Left colon (tissue), 2 donors: Measurements from ENCODE around the gene UGT1A8. TPM values are rescaled to one million over a fixed set of nuclear protein-coding genes. Genes with fewer than 3 reads are reported as not detected.

Experiments used
- ATAC-seq: fragments of 200-7000 bp; cut with Tn5 transposase; one replicate; pipeline ENCODE4 v1.9.1; 2020; ENCODE audit warnings: mild to moderate bottlenecking, moderate library complexity
- DNase-seq, 2 donors: peaks; one replicate each; pipeline ENCODE4 v3.0.0-alpha.2; 2020
- intact Hi-C, 2 donors: fragments of 100-400 bp; cut with DNase I in 1 of 2; cut with micrococcal nuclease in 1 of 2; formaldehyde crosslinking; loops; one replicate each; pipeline versions ENCODE4 v1.11.2 to v1.14.0; 2022; cut with DNase I, micrococcal nuclease
- total RNA-seq, 2 donors: library from RNA; stranded (reverse); fragmentation: NEBNext Ultra II Directional; extraction: Animal tissue kit (Norgen Biotek cat#: 25700); gene quantifications; one replicate each; pipeline ENCODE4 v1.2.1, GENCODE V29; 2021
- donor health status: DM: no; HTN: no; CAD: no.
- donor health status: DM: yes; HTN: yes; CAD: no.

UGT1A8 gene
- total RNA-seq, 2 donors from 2014 or later = 19.3 to 25.1 TPM

DNA sequence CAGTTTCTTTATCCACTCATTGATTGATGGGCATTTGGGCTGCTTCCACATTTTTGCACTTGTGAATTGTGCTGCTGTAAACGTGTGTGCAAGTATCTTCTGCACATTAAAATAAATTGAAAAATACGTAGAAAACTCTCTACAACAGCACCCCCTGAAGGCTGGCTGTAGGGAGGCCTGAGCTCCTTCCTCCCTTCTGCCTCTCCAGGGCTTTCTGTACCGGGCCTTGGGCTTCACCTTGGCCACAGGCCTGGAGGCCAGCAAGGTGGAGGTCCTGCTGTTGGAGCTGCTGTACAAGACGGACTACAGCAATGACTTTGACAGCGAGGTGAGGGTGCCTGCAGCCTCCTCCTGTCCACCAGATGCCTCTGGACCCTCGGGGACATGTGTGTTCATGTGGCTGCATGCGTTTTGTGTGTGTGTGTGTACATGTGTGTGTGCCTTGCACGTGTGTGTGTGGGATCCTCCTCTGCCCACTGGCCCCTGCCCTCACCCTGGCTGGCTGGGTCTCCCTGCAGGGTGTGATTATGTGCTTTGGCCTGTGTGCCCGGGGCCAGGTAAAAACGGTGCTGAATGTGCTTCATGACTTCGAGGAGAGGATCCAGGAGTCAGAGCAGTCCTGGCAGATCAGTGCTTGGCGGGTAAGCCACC, 189.9 kb downstream of the UGT1A8 start:
- intact Hi-C loops = no loop called here
- ATAC-seq (no peak), DNase-seq (no peak)

DNA sequence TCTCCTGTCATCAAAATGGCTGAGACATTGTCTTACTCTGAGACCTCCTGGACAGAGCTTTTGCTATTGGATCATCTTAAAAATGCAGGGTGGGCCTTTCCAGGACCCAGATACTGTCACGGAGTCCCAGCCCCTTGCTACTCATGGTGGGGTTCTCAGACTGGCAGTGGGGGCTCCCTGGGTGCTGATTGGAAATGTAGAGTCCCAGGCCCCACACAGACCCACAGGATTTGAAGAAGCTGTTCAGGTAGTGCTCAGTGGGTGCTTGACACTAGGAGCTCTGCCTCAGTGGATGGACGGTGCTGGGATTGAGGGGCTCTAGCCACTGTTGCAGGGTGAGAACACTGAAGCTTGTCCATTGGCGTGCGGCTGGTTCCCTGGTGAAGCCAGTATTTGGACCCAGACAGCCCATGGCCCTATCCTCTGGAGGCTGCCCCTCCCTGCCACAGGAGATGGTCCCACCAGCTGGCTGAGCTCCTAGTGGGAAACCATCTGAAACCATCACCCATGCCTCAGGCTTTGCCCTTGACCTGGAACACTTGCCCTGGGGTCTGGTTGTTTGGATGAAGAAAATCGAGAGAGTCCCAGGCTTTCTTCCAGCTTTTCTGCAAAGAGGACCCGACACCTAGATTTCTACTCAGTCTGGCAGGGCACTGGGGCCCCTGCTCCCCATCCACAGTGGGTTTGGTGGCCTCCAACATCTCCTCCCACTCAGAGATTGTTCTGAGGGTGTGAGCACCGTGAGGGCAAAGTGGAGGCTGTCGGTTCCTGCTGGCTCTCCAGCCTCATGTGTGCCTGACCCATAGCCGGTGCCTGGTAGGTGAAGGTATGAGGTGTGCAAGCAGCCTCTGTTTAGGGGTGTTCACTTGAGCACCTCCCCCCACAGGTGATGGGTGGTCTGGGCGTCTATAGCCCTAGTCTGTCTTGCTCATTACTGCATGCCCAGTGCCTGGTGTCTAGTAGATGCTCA, 190.8 kb downstream of the UGT1A8 start:
- ATAC-seq = no peak
- intact Hi-C loops = no loop called here
- no peak for DNase-seq

DNA sequence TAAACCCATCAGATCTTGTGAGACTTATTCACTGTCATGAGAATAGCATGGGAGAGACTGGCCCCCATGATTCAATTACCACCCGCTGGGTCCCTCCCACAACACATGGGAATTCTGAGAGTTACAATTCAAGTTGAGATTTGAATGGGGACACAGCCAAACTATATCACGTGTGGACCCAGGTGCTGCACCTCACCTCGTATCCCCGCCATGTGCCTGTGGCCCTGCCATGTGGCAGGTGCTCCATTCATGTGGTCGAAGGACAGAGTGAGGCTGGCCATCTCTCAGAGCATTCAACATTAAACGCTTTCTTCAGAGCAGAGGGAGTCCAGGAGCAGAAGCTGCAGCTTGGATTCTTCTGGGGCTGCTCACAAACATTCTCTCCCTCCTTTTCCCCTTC, 193.0 kb downstream of the UGT1A8 start:
- no peak for ATAC-seq
- DNase-seq = no peak

DNA sequence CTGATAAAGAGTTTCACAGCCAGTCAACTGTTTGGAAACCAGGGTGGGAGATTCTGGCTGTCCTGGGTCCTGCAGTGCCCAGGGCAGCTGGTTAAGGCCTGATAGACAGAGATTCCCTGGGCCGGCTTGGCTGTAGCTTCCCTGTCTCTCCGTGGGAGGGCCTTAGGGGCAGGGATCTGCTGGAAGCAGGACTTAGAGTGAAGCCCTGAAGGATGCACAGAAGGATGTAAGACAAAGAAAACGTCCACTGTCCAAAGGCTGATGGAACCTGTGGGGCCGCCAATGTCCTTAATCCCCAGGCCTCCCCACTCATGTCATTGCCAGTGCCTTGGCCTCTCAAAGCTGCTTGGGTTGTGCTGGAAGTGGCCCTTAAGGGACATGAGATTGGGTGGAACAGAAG, 193.7 kb downstream of the UGT1A8 start:
- ATAC-seq = no peak
- intact Hi-C loops = no loop called here
- no peak for DNase-seq

More for the DNA sequence above, 193.0 kb downstream of the UGT1A8 start:
- intact Hi-C loops = no loop called here

DNA sequence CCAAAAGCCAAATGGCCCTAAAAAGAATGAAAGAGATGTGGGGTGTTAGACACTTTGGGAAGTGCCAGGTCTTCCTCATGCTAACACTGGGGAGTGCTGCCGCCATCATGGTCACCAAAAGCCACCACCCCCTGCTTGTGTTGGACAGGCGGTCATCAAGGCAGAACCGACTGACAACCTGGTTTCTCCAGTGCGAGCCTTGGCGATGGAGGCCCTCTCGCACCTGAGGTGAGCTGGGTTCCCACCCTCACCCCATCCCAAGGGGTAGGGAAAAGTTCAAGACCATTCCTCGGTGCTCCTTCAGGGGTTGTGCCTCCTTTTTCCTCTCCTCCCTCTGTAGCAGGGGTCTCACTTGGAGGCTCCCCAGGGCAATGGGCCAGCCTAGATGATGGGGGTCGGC, 194.3 kb downstream of the UGT1A8 start:
- ATAC-seq = no peak
- intact Hi-C loops = no loop called here
- no peak for DNase-seq

DNA sequence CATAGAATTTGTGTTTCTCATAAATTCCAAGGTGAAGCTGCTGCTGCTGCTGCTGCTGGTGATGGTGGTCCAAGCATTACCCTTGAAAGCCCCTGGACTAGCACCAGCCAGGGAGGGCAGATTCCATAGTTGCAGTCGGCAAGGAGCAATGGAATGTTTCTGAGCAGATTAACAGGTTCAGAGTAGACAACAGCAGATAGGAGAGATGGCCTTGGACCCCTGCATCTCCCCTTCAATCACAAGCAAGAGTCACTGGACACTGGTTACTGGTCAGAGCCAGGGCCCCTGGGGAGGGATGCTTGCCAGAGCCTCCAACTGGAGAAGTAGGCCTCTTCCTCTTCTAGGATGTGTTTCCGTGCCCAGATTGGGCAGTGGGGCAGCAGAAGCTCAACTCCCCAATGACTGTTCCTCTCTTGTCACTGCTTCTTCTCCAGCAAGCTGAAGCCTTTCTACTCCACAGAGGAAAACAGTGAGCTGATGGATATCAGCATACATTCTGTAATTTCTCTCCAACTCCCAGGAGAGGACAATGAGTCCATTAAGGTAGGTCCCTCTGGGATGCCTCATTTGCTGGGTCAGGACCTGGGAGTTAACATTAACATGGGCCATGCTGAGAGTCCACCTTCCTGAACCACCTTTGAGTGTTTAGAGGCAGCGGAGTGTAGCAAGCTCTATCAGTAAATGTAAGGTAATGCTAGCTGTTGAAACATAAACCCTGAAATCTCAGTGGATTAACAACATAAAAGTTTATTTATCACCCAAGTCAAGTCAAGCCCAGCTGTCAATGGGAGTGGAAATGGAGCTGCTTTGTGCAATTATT, 196.0 kb downstream of the UGT1A8 start:
- DNase-seq = no peak

DNA sequence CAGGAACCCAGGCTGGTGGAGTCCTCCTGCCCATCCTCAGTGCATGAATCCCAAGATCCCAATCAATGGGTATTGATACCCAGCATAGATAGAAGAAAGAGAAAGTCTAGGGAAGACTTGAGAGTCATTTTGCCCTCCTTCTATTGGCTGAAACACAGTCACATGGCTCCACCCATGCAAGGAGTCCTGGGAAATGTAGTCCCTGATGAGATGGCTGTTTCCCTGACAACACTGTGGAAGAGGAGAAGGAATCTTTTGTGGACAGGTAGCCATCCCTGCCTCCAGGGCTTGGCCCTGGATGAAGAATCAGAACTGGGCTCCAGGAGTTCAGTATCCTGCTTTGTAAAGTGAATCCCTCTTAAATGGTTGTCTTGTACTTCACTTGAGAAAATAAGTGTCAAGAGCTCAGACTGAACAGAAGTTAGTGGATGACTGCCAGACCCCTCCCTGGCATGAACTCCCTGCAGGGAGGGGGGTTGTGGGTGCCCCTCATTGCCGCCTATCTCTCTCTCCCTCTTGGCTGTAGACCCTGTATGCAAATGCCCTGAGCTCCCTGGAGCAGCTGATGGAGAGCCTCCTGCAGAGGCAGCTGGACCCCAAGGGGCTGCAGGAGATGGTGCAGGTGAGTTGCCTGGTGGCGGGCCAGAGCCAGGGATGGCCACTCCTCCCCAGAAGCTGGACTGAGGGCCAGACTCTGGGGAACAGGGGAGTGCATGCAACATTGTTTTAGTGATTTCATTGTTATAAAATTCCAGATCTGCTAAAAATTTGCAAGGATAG, 196.8 kb downstream of the UGT1A8 start:
- DNase-seq = no peak
- no peak for ATAC-seq
- intact Hi-C loops = no loop called here

More for the DNA sequence above, 196.0 kb downstream of the UGT1A8 start:
- intact Hi-C loops = no loop called here
- ATAC-seq = no peak

DNA sequence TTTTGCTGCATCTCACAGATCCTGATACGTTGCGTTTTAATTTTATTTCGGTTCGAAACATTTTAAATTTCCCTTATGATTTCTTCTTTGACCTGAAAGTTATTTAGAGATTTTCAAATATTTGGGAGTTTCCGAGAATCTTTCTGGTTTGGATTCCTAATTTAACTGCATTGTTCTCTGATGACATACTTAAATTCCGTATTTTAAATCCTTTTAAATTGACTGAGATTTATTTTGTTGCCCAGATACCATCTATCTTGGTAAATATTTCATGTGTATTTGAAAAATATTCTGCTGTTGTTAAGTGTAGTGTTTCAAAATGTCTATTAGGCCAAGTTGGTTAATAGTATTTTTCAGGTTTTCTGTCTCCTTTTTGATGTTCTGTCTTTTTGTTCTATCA, 198.4 kb downstream of the UGT1A8 start:
- ATAC-seq = no peak
- DNase-seq = no peak
- intact Hi-C loops = no loop called here

DNA sequence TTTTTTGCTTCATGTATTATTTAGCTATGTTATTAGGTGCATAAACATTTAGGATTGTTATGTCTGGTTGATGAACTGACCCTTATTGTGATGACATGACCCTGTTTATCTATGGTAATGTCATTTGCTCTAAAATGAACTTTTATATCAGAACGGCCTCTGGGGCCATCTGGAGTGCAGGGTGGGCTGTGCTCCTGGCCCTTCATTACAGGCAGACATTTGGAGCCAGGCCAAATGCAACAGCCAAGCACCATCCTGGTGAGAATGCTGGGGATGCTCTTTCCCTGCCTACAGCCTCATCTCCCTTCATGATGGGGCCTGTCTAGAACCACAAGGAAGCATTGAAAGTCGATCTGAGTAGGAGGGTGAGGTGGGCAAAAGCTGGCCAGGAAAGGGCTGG, 198.9 kb downstream of the UGT1A8 start:
- intact Hi-C loops = no loop called here
- ATAC-seq (no peak), DNase-seq (no peak)

DNA sequence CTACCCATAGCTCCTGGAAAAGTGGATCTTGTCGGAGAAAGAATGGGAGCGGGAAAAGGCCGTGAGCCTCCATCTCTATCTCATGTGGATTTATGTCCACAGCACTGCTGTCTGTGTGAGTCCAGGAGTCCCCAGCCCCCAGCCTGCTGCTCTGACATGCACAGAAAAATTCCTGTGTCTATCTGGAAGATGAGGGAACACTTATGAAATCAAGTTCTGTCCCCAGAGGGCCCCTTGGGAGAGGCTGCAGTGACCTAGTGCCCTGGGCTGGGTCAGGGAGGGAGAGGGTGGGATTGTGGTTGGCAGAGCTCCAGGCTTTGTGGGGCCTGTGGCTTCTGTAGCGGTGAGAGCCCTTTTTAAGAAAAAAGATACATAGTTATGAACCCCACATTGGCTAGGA, 199.3 kb downstream of the UGT1A8 start:
- intact Hi-C loops = no loop called here
- no peak for DNase-seq
- ATAC-seq = no peak

DNA sequence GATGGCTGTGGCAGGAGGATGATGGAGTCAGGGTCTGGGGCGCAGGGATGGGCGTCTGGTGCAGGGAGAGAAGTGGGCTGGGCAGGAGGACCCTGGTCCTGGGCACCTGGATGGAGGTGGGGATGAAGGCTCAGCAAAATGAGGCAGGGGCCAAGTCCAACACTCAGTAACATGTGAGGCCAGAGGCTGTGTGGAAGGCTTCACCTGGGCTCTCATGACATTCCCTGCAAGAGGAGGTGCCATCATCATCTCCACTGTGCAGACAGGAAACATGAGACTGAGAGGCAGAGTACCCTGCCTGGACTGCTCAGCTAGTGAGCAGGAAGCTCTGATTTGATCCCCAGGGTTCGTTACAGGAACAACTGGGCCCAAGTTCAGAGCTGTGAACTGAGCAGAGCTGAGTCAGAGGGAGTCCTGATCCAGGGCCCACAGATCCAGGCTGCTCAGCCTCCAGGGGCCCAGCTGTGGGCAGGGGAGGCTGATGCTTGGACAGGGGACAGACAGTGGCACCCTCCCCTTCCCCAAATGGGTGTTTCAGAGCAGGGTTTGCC, 200.0 kb downstream of the UGT1A8 start:
- DNase-seq = no peak
- intact Hi-C loops = no loop called here
- no peak for ATAC-seq

DNA sequence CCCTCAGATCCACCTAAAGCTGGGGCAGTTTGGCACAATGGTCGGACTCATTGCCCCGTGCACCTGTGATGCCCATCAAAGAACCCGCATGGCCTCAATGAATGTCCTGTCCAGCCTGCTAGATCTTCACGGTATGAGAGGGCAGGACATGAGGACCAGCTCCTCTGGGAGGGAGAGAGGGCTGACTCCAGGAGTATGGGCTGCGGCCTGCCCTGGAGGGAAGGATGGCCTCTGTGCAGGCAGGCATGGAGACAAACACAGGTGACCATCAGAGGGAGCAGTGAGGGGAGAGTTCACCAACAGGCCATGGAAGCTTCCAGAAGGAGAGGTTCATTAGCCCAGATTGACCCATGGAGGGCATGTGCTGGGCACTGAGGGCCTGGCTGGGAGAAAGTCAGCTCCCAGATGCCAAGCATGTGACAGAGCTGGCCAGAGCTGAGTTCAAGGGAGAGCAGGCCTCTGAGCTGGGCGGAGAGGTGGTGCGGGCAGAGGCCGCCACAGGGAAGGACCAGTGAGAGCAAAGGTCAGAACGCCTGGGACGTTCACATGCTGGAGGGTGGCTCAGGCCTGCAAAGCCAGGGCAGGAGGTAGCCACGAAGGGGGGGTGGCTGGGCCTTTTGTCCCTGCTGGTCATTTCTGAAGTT, 200.7 kb downstream of the UGT1A8 start:
- peak; percentile 51 for ATAC-seq
- intact Hi-C loops = no loop called here
- no peak for DNase-seq

DNA sequence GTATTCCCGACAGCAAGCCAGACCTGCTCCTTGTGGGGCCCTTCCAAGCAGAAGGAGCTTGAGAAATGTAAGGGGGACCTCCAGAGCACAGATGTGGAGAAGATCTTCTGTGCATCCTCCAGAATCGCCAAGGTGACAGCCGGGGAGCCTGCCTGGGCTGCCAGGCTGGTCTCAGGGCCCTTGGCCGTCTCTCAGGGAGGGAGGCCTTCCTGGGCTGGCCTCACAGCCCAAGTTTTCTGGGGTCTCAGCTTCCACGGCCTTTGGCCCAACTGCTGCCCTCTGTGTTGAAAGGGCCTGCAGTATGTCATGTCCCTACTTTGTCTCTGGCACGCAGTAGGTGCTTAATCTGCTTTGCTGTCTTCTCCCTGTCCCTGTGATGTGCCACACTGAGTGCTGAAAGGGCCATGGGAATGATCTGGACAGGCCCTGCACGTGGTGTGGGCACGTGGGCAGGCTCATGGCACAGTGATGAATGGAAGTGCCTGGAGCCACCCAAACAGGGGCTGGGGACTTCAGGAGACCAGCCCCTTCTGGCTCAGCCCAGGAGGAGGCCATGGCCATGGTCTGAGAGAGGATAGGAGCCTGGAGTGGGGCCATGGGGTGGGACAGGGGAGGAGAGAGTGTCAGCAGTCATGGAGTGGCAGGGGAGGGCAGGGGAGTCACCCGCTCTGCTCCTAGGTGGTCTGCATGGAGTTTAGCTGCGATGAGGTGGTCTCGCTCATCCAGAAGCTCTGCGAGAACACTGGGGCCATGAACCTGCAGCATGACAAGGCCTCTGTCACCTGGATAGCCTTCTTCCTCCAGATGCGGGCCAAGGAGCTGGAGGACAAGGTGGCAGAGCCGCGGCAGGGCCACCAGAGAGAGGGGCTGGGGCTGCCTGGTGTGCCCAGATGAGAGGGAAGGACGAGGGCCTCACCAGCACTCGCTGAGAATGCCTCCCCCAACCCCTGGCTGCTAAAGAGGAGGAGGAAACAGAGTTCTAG, 201.5 kb downstream of the UGT1A8 start:
- ATAC-seq = no peak
- intact Hi-C loops = no loop called here
- no peak for DNase-seq

DNA sequence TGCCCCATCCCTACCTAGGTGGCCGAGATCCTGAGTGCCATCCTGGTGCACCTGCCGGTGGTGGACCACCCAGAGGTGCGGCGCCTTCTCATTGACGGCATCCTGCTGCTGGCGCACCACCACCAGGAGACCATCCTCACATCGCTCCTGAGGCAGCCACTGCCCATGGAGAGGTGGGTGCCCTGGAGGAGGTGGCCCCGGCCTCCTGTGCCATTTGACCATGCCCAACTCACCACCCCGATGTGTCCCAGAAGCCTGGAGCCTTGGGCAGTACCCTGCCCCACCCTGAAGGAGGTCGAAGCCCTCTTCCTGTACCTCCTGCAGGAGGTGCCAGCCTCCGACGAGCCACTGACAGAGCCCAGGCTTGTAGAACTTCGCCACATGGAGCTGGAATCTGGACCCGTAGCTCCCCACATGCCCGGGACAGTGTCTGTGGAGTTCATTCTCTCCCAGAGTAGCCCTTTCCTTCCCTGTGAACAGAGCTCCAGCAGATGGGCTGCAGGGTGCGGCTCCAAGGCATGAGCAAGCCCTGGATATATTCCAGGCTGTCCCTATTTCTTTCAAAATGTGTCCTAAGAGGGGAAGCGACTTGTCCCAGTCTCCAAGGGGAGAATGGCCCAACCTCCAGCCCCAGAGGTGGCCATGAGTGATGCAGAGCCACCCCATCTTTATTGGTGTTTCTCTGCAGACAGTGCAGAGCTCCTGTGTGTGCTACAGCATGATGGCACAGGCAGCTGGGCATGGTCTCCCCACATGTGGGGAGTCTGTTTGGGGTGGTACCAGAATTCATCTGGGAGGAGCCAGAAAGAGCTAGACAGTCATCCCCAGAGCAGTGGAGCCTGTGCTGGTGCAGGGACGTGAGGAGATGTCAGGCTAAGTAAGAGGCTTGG, 202.7 kb downstream of the UGT1A8 start:
- DNase-seq (no peak), ATAC-seq (no peak)
- intact Hi-C loops = no loop called here

DNA sequence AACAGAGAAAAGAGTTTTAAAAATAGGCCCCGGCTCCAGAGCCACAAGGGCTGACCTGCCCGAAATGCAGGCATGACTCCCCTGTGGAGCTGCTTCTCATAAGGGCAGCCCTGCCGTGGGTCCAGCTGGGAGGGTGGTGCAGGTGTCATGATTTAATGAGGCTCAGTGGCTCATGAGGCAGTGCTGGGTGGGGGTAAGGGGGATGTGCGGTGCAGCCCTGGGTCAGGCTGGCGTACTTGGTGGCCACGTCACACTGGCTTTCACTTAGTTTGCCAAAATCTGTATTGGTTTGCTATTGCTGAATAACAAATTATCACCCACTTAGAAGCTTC, 203.3 kb downstream of the UGT1A8 start:
- intact Hi-C loops = no loop called here
- DNase-seq (no peak), ATAC-seq (no peak)

DNA sequence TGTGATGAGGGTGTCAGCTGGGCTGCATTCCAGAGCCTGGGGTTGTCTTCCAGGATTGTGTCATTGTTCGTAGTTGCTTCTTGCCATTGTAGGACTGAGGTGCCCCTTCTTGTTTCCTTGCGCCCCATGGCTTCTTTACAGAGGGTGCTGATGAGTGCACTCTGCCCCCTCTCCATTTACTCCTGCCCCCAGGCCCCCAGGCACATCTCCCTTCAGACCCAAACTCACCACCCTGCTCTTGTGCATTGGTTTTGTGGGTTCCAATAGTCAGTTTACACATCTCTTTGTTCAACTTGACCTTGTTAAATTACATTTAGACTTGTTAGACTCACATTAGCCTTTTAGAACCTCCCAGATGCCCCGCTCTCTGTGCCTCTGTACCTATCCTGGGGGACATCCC, 203.8 kb downstream of the UGT1A8 start:
- ATAC-seq (no peak), DNase-seq (no peak)
- intact Hi-C loops = no loop called here
